Colonic mucosa (tissue), 4 donors: ENCODE data around the gene TIMM9. TPM values are rescaled to one million over a fixed set of nuclear protein-coding genes. Genes with fewer than 3 reads are reported as not detected.

ENCODE experiments used
- DNase-seq: peaks from one replicate; pipeline ENCODE4 v3.0.0-alpha.2; 2020
- H3K27ac ChIP-seq: fragments of 200-600 bp; one replicate; pipeline ENCODE4 v1.8.0; 2021
- H3K27me3 ChIP-seq: fragments of 200-600 bp; one replicate; pipeline ENCODE4 v1.8.0; 2021
- H3K36me3 ChIP-seq: fragments of 200-600 bp; one replicate; pipeline ENCODE4 v1.8.0; 2021
- H3K4me1 ChIP-seq: fragments of 200-600 bp; one replicate; pipeline ENCODE4 v1.8.0; 2021; ENCODE audit warnings: mild to moderate bottlenecking
- H3K4me3 ChIP-seq: fragments of 200-600 bp; one replicate; pipeline ENCODE4 v1.8.0; 2021
- H3K9ac ChIP-seq, 2 donors: one replicate each; pipeline ENCODE4 v1.7.0; 2013; ENCODE audit warnings: control low read depth in 2 of 2, low read depth in 2 of 2, low read length in 2 of 2
- H3K9me3 ChIP-seq: fragments of 200-600 bp; one replicate; pipeline ENCODE4 v1.8.0; 2021
- CTCF ChIP-seq: fragments of 200-600 bp; IDR thresholded peaks from one replicate; pipeline ENCODE4 v1.8.0; 2022; ENCODE audit warnings: antibody characterized with exemption, mild to moderate bottlenecking
- intact Hi-C: fragments of 100-400 bp; cut with DNase I; formaldehyde crosslinking; loops from one replicate; pipeline ENCODE4 v1.14.1; 2022
- total RNA-seq, 2 donors: library from RNA; stranded (reverse); fragmentation: NEBNext Ultra II Directional in 1 of 2; extraction: Animal tissue kit (Norgen Biotek cat#: 25700) in 1 of 2; gene quantifications; one replicate each; pipeline ENCODE4 v1.2.1, GENCODE V29; 2021
- donor health status: healthy.
- donor health status: DM: no; HTN: no; CAD: no.
- donor health status: DM: no; HTN: no; CAD: no.

Gene TIMM9
- total RNA-seq, 2 donors from 2014 or later = 20.9 to 28.4 TPM

GRCh38 chr14:58415636-58416547, 11.4 kb downstream of the TIMM9 start:
- H3K9me3 ChIP-seq = no peaks in the 10 kb centered on the region
- no peaks in the 10 kb centered on the region for H3K36me3 ChIP-seq
- no peak overlapping the region for H3K4me3 ChIP-seq
- no peak overlapping the region for H3K9ac ChIP-seq
- no peak overlapping the region for H3K27ac ChIP-seq
- intact Hi-C loops = no loop called here
- H3K4me1 ChIP-seq = no peaks in the 10 kb centered on the region
- no peak for DNase-seq
- no peak for TF ChIP-seq CTCF
- H3K27me3 ChIP-seq = no peaks in the 10 kb centered on the region

DNA sequence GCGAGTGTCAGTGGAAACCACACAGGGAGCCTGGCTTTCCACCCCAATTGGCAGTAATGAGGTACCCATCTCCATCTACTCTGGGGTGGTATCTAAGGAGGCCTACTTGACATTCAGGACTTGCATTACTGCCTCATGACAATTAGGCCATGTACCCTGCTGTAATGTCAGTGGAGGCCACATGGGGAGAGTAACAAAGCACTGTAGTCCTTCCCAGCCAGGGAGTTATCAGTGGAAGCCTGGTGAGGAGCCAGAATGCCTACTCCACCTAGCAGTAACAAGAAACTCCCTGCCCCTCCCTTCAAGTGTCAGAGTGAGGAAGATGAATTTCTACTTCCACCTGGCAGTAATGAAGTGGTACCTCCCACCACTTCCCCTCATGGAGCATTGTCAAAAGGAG, 12.5 kb downstream of the TIMM9 start:
- H3K36me3 ChIP-seq = no peaks in the 10 kb centered on the region
- H3K4me1 ChIP-seq = no peaks in the 10 kb centered on the region
- no peak overlapping the region for H3K27ac ChIP-seq
- TF ChIP-seq CTCF = no peak
- no peaks in the 10 kb centered on the region for H3K27me3 ChIP-seq
- H3K9me3 ChIP-seq = no peaks in the 10 kb centered on the region
- no peak for DNase-seq
- intact Hi-C loops = no loop called here
- no peak overlapping the region for H3K4me3 ChIP-seq
- no peak overlapping the region for H3K9ac ChIP-seq

GRCh38 chr14:58408681-58409215, 18.6 kb downstream of the TIMM9 start:
- Histone ChIP-seq H3K4me3 (no peak overlapping the region), H3K27ac (no peak overlapping the region), H3K9me3 (no peaks in the 10 kb centered on the region), H3K9ac (no peak overlapping the region), H3K4me1 (no peaks in the 10 kb centered on the region), H3K36me3 (no peaks in the 10 kb centered on the region), H3K27me3 (no peaks in the 10 kb centered on the region)
- intact Hi-C loops = no loop called here
- DNase-seq = no peak
- TF ChIP-seq CTCF = no peak

DNA sequence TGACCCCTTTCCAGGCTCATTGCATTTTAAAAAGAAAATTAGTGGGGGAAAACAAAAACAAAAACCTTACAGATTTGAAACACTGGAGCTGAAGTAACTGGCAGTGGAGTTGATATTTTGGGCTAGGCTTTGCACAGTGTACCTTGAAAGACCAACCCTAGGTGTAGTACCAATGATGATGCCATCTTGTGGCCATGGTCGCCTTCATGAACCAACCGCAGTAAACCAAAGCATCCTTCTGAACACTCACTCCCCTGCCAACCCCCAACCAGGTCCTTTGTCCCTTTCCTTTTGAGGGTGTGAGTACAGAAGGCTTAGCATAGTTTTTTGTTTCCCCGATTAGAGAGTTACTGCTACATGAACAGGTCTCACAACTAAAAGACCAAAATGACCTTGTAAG, 25.7 kb downstream of the TIMM9 start:
- intact Hi-C loops = no loop called here
- Histone ChIP-seq H3K27ac (no peak overlapping the region), H3K9ac (no peak overlapping the region), H3K4me3 (no peak overlapping the region), H3K4me1 (no peaks in the 10 kb centered on the region), H3K36me3 (no peaks in the 10 kb centered on the region), H3K9me3 (no peaks in the 10 kb centered on the region), H3K27me3 (no peaks in the 10 kb centered on the region)
- no peak for DNase-seq
- TF ChIP-seq CTCF = no peak

- no peaks in the 10 kb centered on the region for H3K4me1 ChIP-seq
- H3K36me3 ChIP-seq = no peaks in the 10 kb centered on the region
- intact Hi-C loops = no loop called here
- H3K27ac ChIP-seq = no peak overlapping the region
- TF ChIP-seq CTCF = no peak
- no peak for DNase-seq
- H3K27me3 ChIP-seq = no peaks in the 10 kb centered on the region
- H3K9me3 ChIP-seq = no peaks in the 10 kb centered on the region
- no peak overlapping the region for H3K4me3 ChIP-seq
- H3K9ac ChIP-seq = no peak overlapping the region
These were observed 28.4 kb downstream of the TIMM9 start for GRCh38 chr14:58398895-58399294.
